Body of pancreas (tissue), 4 donors: ENCODE data around the gene HSH2D.

Experiments
- CTCF ChIP-seq, 7 experiments: fragments of 450-650 bp in 4 of 7; fragments of 200-600 bp in 3 of 7; sonication (generic) in 3 of 7; IDR thresholded peaks; one replicate each; pipeline ENCODE4 v1.5.1; 2016 to 2019; ENCODE audit warnings: antibody characterized with exemption in 7 of 7
- POLR2A ChIP-seq, 3 donors: fragments of 450-650 bp; IDR thresholded peaks; one replicate each; pipeline ENCODE4 v1.6.1; 2016; ENCODE audit warnings: antibody characterized with exemption in 3 of 3, mild to moderate bottlenecking in 2 of 3

- TF ChIP-seq CTCF (IDR thresholded peaks at IDR 0.05), result no peak
- TF ChIP-seq POLR2A (IDR thresholded peaks at IDR 0.05), result no peak
Observed at GRCh38 chr19:16203256-16204004, 59.9 kb downstream of the HSH2D start.
